Ovary (tissue), 3 donors: ENCODE measurements around the gene SCUBE3.

Experiments used
- POLR2A ChIP-seq: fragments of 450-650 bp; IDR thresholded peaks from one replicate; pipeline ENCODE4 v1.6.1; 2017; ENCODE audit warnings: antibody characterized with exemption, mild to moderate bottlenecking, moderate library complexity
- TF ChIP-seq, protein P1 (sequence below), 3 donors: fragments of 450-650 bp in 2 of 3; fragments of 200-600 bp in 1 of 3; IDR thresholded peaks; one replicate each; pipeline versions ENCODE4 v1.5.1 to v1.8.0; 2016 to 2022; ENCODE audit warnings: antibody characterized with exemption in 3 of 3, mild to moderate bottlenecking in 1 of 3
- donor health status: DM: no; HTN: no; CAD: no.

DNA sequence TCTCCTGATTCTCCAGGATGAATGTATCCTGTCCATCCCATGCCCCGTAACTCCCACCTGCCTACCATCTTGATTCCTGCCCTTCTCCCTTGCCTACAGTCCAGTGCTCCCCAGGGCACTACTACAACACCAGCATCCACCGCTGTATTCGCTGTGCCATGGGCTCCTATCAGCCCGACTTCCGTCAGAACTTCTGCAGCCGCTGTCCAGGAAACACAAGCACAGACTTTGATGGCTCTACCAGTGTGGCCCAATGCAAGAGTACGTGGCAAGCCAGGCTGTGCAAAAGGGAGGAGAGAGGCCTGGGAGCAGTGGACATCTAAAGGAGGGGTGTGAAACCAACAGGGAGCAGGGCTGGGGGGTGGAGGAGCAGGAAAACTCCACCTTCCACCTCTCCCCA is 30.8 kb downstream of the SCUBE3 start:
- TF ChIP-seq, protein P1, sequence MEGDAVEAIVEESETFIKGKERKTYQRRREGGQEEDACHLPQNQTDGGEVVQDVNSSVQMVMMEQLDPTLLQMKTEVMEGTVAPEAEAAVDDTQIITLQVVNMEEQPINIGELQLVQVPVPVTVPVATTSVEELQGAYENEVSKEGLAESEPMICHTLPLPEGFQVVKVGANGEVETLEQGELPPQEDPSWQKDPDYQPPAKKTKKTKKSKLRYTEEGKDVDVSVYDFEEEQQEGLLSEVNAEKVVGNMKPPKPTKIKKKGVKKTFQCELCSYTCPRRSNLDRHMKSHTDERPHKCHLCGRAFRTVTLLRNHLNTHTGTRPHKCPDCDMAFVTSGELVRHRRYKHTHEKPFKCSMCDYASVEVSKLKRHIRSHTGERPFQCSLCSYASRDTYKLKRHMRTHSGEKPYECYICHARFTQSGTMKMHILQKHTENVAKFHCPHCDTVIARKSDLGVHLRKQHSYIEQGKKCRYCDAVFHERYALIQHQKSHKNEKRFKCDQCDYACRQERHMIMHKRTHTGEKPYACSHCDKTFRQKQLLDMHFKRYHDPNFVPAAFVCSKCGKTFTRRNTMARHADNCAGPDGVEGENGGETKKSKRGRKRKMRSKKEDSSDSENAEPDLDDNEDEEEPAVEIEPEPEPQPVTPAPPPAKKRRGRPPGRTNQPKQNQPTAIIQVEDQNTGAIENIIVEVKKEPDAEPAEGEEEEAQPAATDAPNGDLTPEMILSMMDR (IDR thresholded peaks at IDR 0.05), result no peak
- no peak for TF ChIP-seq POLR2A
